PC-9 (cell line): ENCODE results near the gene LTBP3.

ENCODE experiments used
- CTCF ChIP-seq: fragments of 200-600 bp; sonication (generic); conservative IDR thresholded peaks from 2 replicates; pipeline ENCODE4 v1.6.1; 2017; ENCODE audit warnings: mixed run types, antibody characterized with exemption, mild to moderate bottlenecking, moderate library complexity
- EZH2 ChIP-seq: fragments of 200-600 bp; sonication (generic); IDR thresholded peaks from 2 replicates; pipeline ENCODE4 v1.8.0; 2017; ENCODE audit warnings: antibody characterized with exemption, low read depth

- TF ChIP-seq CTCF (no peak), EZH2 (no peak)
Measured at GRCh38 chr11:65599216-65599954, 41.2 kb upstream of the LTBP3 start.
